22Rv1 (cell line): ENCODE measurements around the gene G6PC1.

ENCODE experiments used
- ZFX ChIP-seq: fragments of 450-650 bp; IDR thresholded peaks from 2 replicates; pipeline ENCODE4 v1.6.1; 2017; ENCODE audit warnings: antibody characterized with exemption, borderline replicate concordance
- TF ChIP-seq, protein P1 (sequence below): fragments of 450-650 bp; IDR thresholded peaks from 2 replicates; pipeline ENCODE4 v1.5.1; 2017; ENCODE audit warnings: mild to moderate bottlenecking

DNA sequence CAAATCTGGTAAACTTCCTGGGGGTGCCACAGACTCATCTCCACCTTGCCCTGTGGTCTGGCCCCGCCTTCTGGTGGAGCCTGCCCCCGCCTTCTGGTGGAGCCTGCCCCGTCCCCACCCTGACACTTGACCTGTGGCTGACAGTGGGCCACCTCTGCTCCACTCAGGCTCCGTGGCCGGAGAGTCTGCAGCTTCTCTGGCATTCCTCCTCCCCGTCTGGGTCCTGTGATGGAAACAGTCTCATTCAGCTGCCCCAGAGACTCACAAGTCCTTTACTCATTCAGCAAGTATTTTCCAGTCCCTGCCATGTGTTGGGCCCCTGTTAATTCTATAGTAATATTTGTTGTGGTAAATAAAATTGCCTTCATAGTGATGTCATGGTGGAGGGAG lies 21.0 kb upstream of the G6PC1 start:
- TF ChIP-seq, protein P1, sequence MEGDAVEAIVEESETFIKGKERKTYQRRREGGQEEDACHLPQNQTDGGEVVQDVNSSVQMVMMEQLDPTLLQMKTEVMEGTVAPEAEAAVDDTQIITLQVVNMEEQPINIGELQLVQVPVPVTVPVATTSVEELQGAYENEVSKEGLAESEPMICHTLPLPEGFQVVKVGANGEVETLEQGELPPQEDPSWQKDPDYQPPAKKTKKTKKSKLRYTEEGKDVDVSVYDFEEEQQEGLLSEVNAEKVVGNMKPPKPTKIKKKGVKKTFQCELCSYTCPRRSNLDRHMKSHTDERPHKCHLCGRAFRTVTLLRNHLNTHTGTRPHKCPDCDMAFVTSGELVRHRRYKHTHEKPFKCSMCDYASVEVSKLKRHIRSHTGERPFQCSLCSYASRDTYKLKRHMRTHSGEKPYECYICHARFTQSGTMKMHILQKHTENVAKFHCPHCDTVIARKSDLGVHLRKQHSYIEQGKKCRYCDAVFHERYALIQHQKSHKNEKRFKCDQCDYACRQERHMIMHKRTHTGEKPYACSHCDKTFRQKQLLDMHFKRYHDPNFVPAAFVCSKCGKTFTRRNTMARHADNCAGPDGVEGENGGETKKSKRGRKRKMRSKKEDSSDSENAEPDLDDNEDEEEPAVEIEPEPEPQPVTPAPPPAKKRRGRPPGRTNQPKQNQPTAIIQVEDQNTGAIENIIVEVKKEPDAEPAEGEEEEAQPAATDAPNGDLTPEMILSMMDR, result no peak
- no peak for TF ChIP-seq ZFX
